ENCODE measurements around the gene LPP. TPM values are rescaled to one million over a fixed set of nuclear protein-coding genes. Genes with fewer than 3 reads are reported as not detected.

LPP gene
- total RNA-seq, 1 donor from 2014 or later: 79.6 TPM

DNA sequence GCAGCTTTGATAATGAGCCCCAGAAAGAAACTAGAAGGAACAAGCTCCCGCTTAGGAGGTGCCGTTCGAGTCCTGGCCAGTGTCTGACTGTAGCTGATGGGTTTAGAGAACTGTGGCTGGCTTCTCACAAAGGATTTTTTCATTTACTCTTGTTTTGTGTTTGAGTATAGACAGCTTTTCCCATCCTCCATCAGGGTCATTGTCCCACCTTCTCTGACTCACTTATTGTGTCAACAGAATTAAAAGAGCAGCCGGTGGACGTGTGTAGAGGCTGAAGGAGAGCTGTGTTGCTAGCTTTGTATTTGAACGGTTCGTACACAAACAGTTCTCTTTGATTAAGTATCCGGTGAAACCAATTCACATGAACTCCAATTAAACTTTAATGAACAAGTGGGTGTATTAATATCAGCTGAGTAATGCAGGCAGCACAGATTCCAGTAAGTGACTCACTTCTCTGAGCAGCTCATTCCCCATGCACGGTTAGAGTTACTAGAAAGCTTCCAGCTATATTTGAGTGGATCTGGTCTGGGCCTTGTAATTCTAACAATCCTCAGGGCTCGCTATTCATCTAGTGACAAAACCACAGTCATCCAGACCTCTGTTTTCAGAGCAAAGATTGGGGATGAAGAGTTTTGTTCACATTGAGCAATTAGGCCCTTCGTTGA lies 141.0 kb downstream of the LPP start:
- intact Hi-C loops (cut with micrococcal nuclease): no loop called here

DNA sequence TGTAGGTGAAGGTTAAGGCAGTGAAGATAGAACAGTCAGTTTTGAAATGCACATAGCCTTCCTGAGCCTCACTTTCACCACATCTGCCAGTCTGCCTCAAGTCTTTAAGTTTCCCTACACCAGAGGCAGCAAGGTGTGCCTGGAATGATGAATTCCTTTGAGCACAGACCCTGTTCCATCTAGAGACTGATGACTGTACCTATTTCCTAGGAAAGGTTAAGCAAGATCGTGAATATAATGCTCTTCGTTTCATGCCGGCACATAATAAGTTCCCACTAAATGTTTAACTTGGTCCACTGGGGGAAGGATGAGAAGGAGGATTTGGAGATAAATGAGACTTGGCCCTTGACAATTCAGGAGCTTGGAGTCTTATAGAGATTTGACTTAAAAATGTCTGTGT lies 141.9 kb downstream of the LPP start:
- intact Hi-C loops (cut with micrococcal nuclease): no loop called here

DNA sequence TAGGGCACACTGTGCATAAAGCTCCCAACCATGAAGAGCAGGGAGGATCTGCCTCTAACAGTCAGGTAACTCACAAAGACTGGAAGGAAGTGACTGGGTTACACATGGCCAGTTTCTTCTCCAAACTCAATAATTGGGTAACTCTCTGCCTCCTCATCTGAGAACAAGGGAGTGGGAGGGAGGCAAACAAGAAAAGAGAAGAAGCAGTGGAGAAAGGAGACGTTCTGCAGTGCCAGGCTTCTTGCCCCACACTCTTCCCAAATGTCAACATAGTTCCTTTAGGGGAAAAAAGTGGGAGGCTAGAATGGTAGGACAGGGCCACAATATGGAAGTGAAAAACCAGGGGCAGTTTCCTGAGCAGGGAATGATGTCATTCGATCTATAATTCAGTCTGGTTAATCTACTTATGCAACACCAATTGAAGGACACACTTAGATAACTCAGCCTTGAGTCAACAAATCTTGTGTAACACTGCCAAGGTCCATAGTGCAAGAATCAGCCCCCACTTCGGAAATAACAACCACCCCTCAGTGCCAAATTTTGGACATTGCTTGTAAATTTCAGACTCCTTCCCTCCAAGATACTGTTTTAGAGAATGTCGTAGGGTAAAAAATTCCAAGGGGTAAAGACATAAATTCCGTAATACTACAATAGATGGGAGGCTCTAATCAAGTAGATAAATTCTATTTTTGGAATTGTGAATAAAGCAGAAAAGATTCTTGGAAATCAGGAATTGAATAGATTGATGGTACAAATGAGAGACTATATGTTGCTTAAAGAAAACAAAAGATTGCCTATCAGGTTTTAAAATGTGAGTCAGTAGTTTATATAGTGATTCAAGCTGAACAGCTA lies 143.0 kb downstream of the LPP start:
- intact Hi-C loops (cut with micrococcal nuclease): no loop called here

DNA sequence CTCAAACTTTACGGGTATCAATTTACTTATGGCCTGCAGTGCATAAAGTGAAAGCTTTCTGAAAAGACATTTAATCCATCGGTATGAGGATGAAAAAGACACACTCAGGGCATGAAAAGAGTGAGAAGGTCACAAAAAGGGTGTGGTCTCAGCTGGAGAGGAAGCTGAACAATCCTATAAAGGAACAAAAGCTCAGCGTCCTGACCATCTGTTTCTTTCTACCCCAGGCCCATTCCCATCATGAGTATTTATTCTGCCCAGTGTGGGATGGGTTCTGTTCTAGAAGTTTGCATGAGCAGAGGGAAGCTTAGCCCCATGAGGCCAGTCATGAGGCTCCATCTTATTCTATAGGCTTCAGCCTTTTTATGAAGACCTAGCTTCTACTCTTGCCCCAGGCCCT lies 144.6 kb downstream of the LPP start:
- intact Hi-C loops (cut with micrococcal nuclease): no loop called here

DNA sequence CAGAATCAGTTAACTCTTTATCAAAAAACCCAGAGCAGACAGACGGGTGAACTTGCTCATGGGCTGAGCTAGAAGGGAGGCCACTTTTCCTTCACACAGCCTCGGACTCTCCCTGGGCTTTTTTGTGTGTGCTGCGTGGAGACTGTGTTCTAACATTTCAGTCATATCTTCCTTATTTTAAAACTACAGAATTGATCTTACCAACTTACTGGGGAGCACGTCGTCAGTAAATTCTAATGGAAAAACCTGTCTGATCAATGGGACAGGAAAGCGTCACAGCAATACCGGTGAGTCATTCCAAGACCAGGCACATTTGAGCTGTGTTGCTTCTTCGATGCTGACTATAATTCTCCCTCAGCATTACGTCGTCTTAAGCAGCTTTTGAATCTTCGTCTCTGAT lies 145.1 kb downstream of the LPP start:
- intact Hi-C loops (cut with micrococcal nuclease): loop anchor here (1.0 kb wide), 1 partner anchor 10 kb away; no protein-coding TSS in a partner anchor

DNA sequence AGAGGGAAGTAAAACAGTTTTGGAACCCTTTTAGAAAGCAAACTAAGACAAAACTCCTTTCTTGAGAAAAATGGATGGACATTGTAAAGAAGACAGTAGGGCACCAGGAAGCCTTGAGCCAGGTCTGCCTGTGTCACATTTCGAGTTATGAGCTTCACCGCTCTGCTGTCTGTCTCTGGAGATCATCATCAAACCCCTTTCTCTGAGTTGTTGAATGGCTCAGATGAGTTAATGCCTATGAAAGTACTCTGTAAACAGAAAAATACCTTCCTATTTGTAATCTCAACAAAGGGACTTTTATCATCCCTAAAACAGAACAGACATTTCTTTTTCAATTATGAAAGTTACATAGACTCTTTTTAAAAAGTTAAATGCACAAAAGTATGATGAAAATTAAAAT lies 145.8 kb downstream of the LPP start:
- intact Hi-C loops (cut with micrococcal nuclease): loop anchor here (1.0 to 5.0 kb wide), 2 partner anchors 10 to 38 kb away; no protein-coding TSS in a partner anchor

DNA sequence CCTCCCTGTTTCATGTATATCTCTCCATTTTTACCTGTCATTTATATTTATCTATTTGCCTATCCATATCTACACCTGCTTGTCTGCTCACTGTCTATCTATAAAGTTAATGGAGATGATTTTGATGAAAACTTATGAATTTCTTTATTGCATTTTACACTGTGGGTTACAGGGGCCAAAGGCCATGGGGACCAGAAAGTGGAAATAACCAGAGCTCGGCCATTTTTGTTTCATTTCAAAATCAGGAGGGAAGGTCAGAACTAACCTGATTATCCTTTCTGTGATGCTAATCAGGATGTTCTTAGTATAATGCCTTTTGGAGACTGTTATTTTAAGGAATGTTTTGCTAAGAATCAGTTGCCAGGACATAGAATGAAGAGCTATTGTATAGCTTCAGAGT lies 147.2 kb downstream of the LPP start:
- intact Hi-C loops (cut with micrococcal nuclease): loop anchor here (5.0 kb wide), 1 partner anchor 36 kb away; no protein-coding TSS in a partner anchor

DNA sequence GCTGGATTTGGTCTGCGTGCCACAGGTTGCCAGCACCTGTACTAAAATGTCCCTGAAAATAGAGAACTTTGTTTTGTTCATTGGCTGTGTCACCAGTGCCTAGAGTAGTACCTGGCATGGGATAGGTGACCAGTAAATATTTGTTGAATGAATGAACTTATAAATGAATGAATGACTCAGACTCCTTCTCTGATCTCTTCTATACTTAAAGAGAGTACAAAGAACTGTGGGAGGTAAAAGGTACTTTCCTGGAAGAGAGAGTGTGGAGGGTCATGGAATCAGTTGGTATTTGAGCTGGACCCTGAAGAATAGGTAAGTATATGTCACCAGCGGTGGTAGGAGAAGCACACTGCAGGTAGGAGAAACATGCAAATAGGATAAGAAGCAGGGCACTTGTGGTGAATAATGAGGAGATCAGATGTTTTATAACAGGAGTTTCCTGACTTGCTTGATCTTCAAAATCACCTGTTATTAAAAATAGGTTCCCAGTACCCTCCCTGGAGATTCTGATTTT lies 149.4 kb downstream of the LPP start:
- intact Hi-C loops (cut with micrococcal nuclease): loop anchor here (5.0 kb wide), 1 partner anchor 34 kb away; no protein-coding TSS in a partner anchor

DNA sequence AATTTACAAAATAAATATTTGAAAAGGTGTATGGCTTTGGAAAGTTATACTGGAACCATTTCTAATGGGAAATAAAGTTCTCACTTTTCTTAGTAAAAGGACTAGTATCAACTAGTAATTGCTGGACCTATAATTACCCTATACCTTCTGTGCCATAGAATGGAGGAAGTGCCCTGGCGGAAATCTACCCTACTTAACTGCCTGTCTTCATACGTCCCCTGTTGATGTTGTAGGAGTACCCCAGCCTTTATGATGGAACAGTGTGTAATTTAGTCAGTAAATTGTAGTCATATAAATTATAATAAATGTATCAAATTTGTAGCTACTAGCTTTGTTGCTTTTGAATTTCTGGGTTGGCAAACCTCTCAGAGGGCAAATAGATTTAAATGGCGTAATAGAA lies 149.9 kb downstream of the LPP start:
- intact Hi-C loops (cut with micrococcal nuclease): loop anchor here (5.0 kb wide), 1 partner anchor 33 kb away; no protein-coding TSS in a partner anchor

DNA sequence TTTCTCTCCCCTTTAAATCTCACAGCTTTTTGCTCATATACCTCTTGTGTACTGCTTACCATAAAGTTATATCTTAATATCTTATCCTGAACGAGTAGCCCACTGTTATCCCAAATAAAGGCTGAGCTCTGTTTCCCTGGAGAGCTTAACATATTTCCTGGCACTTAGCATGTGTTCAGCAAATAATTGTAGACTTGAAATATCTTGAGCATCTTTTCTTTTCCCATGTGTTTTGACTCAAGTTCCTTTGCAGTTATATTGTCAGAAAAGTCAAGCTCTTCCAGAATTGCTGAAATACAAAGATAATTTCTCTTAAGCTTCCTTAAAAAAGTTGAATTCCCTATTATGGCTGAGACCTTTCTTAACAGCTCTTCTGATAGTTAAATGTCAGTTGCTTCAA lies 150.5 kb downstream of the LPP start:
- intact Hi-C loops (cut with micrococcal nuclease): loop anchor here (5.0 kb wide), 1 partner anchor 33 kb away; no protein-coding TSS in a partner anchor

DNA sequence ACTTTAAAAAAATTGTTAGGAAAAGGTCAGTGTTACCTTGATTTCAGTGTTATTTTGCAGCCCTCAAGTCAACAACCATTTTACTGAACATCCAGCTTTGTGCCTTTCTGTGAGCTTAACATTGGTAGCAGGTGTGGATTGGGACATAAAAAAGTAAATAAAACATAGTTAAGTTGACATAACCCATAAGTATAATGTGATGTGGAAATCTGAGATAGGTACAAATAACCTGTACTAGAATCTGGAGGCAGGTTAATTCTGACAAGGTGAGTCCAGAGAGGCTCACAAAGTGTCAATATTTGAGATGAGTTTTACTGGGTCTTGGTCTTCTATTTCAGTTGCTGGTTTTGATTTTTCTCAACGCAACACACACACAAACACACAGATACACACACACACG lies 151.3 kb downstream of the LPP start:
- intact Hi-C loops (cut with micrococcal nuclease): no loop called here

DNA sequence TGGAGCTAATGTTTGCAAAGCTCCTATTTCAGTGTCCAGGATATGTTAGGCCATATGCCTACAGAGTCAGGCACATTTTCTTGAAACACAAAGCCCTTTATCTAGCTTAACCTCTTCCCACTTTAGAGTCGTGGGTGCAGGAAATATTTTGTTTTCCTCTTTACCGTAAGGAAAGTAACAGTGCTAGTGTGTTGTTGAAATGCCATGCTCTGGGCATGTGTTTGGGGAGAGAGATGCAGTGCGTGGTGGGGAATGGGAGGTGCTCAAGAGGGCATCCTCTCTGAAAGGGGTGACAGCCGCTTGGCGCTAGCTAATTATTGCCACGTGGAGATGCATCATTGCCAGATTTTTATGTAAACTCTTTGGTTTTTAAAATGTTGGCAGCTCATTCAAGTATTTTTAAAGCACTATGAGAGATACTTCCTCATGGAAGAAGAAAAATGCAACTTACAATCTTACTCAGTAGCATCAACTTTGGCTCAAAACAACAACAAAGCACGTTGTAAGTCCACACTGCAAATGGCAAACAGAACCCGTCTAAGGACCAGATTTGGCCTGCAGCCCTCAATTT lies 152.6 kb downstream of the LPP start:
- intact Hi-C loops (cut with micrococcal nuclease): no loop called here

DNA sequence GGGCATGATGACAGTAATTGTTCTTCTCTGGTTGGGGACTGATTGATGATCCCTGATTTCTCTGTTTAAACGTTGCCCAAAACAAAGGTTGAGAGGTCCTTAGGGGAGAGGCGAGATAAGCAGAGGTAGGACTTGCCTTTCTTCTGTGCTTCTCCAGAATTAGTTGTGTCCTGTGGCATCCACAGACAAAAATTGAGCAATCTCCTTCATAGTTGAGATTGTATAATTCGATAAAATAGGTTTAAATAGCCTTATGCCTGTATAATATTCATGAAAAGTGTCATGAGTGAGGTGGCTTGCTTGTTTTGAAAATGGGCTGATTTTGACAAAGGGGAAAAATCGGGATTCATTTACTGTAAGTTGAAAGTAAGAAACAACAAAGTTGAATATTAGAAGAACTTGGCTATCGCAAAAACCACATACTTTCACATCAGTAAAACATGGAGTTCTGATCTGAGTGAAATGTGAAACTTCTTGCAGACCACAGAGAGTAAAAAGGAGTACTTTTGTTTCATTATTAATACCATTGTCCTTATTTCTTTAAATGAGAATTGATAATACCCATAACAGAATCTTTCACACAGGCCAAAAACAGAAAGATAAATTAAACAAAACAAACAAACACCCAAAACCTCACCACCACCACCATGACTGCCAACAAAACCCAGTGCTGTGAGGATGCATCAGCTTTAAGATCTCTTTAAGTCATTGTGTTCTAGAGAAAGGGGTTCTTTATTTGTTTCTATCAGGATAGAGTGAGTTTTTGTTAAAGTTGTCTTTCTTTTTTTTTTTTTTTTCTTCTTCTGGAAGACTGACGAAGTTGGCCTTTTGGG lies 155.7 kb downstream of the LPP start:
- intact Hi-C loops (cut with micrococcal nuclease): loop anchor here (1.0 to 5.0 kb wide), 2 partner anchors 10 to 567 kb away; no protein-coding TSS in a partner anchor

DNA sequence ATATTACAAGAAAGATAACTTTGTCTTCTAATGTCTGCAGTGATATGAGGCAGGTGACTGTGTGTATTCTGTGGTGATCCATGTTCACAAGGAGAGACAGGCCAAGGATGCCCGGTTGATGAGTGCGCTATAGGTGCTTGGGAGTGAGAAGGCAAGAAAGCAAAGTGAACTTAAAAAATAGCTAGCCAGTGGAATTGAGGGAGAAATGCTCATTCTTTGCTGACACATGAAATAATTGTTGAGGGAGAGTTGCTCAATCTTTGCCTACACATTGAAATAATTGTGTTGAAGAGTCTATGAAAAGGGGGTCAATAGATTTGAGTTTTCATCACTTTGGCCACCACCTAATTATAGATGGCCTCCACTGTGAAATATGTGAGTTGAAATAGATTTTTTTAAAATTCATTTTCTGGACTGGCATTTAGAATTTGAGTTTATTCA lies 156.3 kb downstream of the LPP start:
- intact Hi-C loops (cut with micrococcal nuclease): loop anchor here (5.0 kb wide), 1 partner anchor 568 kb away; no protein-coding TSS in a partner anchor

DNA sequence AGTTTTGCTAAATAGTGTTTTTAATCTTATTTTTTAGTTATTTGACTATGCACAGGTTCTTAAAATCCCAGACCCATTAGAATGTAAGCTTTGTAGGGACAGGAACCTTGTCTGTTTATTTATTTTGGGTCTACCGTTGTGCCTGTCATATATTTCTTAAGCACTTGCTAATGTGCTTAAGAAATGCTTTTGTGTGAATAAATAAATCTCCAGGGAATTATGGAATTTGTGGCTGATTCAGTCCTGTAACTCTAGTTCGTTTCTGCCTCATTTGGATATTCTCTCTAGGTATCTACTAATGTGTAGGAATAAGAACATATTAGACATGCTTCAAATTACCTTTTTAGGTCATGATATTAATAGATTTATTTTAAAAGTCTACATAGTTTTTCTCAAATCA lies 161.6 kb downstream of the LPP start:
- intact Hi-C loops (cut with micrococcal nuclease): no loop called here

DNA sequence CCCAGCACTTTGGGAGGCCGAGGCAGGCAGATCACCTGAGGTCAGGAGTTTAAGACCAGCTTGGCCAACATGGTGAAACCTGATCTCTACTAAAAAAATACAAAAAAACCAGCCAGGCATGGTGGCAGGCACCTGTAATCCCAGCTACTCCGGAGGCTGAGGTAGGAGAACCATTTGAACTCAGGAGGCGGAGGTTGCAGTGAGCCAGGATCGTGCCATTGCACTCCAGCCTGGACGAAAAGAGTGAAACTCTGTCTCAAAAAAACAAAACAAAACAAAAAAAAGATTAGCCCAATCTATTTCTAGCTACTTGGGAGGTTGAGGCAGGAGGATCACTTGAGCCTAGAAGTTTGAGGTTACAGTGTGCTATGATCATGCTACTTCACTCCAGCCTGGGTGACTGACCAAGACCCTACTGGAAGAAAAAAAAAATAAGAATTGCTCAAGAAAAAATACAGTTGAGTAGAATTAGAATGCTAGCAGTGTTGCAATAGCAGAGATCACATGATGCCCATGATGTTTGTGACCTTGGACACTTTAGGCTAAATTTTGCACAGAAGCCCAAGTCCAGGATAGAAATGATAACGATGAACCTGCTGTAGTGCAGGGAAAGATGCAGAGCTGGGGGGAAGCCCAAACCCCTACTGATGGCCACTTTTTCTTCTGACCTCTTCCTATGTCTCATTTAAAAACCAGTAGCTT lies 162.2 kb downstream of the LPP start:
- intact Hi-C loops (cut with micrococcal nuclease): no loop called here

DNA sequence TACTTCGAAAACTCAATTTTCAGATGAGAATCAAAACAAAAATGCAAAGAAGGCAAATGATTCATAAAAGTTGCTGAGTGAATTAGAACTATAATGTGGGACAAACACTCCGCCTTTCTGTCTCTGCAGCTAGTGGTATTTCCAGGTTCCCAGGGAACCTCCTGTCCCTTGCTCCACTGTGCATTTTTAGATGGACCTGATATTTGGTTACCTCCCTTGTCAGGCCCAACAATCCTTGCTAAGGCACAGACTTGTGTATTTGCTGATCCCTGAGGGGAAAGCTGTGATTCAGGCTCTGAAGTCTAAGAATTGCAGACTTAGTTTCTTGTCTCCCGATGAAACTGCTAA lies 162.7 kb downstream of the LPP start:
- intact Hi-C loops (cut with micrococcal nuclease): no loop called here

DNA sequence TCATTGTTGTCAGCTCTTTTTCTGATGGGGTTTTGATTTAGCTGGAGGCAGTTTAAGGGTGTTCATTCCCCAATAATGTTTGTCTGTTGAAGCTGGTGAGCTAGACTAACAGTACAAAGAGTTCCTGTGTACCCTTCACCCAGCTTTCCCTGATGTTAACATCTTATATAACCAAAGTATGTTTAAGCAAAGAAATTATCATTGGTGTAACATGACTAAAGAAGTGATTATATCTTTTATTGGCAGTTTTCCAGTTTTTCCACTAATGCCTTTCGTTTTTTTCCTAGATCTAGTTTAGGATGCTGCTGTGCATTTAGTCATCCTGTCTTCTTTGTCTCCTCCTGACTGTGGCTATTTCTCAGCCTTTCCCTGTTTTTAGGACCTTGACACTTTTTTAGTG lies 165.6 kb downstream of the LPP start:
- intact Hi-C loops (cut with micrococcal nuclease): no loop called here

DNA sequence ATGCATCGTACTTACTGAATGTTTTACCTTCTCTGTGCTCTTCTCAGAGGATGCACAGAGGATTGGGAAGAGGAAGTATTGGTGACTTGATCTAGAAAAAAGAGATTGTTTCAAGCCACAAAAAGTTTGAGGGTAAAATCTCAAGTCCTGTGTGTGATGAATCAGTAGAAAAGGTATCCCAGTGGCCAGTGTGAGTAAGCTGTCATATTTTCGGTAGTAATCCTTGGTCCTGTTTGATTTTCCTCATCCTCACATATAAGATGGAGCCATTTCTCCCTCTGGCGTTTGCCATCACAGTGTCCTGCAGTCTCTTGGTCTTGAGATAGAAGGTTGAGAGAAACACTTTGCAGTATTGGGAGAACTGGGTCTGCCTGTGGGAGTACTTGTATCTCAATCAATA lies 166.8 kb downstream of the LPP start:
- intact Hi-C loops (cut with micrococcal nuclease): loop anchor here (5.0 kb wide), 1 partner anchor 37 kb away; no protein-coding TSS in a partner anchor

DNA sequence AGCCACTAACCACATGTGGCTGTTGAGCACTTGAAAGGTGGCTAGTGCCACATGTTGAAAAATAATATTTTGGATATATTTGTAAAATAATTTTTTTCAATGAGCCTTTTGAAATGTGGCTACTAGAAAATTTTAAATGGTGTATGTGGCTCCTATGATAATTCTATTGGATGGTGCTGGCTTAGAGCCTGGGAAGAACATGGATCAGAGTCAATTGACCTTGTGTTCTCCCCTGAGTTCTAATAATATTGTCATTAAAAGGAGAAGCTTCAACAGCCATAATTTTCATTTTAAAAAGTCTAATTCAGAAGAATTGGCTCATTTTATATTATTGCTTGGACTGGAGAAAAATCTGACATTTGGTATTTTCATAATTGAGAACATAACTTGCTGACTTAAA lies 167.3 kb downstream of the LPP start:
- intact Hi-C loops (cut with micrococcal nuclease): loop anchor here (5.0 kb wide), 1 partner anchor 36 kb away; no protein-coding TSS in a partner anchor

All from T-helper 2 cell treated with Interferon-gamma antibody and Interleukin-4, amounts not matched to agents 100 ng/mL and 5 ng/mL, for 36 hours (primary cell).